Stomach smooth muscle (tissue), 2 donors: ENCODE data around the gene TRIO.
"Not testable (repeated sequence)": the region's sequence is repeated elsewhere in the genome, so short reads cannot be mapped to it uniquely, and the experiment has no call there.

Experiments used
- H3K27ac ChIP-seq: one replicate; pipeline ENCODE4 v1.7.0; 2013; ENCODE audit warnings: mild to moderate bottlenecking, low read length, inconsistent platforms
- H3K27me3 ChIP-seq, 2 donors: one replicate each; pipeline ENCODE4 v1.7.0; 2013; ENCODE audit warnings: low read length in 2 of 2; ENCODE audit not compliant: insufficient read depth in 2 of 2, control insufficient read depth in 1 of 2
- H3K36me3 ChIP-seq, 2 donors: one replicate each; pipeline ENCODE4 v1.7.0; 2013; ENCODE audit warnings: low read length in 2 of 2; ENCODE audit not compliant: control insufficient read depth in 2 of 2, insufficient read depth in 2 of 2
- H3K4me1 ChIP-seq: one replicate; pipeline ENCODE4 v1.7.0; 2013; ENCODE audit warnings: low read length; ENCODE audit not compliant: control insufficient read depth, insufficient read depth
- H3K4me3 ChIP-seq, 2 donors: one replicate each; pipeline ENCODE4 v1.7.0; 2013; ENCODE audit warnings: low read length in 2 of 2
- H3K9ac ChIP-seq, 2 donors: one replicate each; pipeline ENCODE4 v1.7.0; 2013; ENCODE audit warnings: low read length in 2 of 2, mild to moderate bottlenecking in 1 of 2
- H3K9me3 ChIP-seq, 2 donors: one replicate each; pipeline ENCODE4 v1.7.0; 2013; ENCODE audit warnings: low read length in 2 of 2; ENCODE audit not compliant: control insufficient read depth in 2 of 2
- donor health status: healthy.
- donor health status: Pancreatic carcinoma.

Gene TRIO

GRCh38 chr5:14142827-14143545 is at the start of gene TRIO:
Gene TRIO (plus strand): TSS chr5:14143342. CDS start chr5:14143726, 384 bp downstream.
- Histone ChIP-seq H3K4me3 (peak within 1 kb of the TSS; percentile 86 to 93), H3K9ac (peak within 1 kb of the TSS; percentile 93 to 95), H3K36me3 (no peaks in the 10 kb centered on the region), H3K27ac (peak within 1 kb of the TSS; percentile 89), H3K9me3 (no peaks in the 10 kb centered on the region), H3K27me3 (no peaks in the 10 kb centered on the region), H3K4me1 (peaks cover 32% of the 10 kb centered on the region)

GRCh38 chr5:14097380-14097779 is 45.8 kb upstream of the TRIO start:
- H3K27me3 ChIP-seq, H3K9ac ChIP-seq, H3K36me3 ChIP-seq, H3K4me3 ChIP-seq, H3K27ac ChIP-seq, H3K4me1 ChIP-seq, H3K9me3 ChIP-seq: not testable (repeated sequence)

GRCh38 chr5:14097998-14098471 is 45.1 kb upstream of the TRIO start:
- Histone ChIP-seq H3K27ac (no peak overlapping the region), H3K27me3 (no peaks in the 10 kb centered on the region), H3K9me3 (no peaks in the 10 kb centered on the region), H3K4me1 (no peaks in the 10 kb centered on the region), H3K9ac (no peak overlapping the region), H3K4me3 (no peak overlapping the region), H3K36me3 (no peaks in the 10 kb centered on the region)

- no peaks in the 10 kb centered on the region for H3K9me3 ChIP-seq
- no peak overlapping the region for H3K4me3 ChIP-seq
- H3K27me3 ChIP-seq, result no peaks in the 10 kb centered on the region
- no peaks in the 10 kb centered on the region for H3K4me1 ChIP-seq
- no peaks in the 10 kb centered on the region for H3K36me3 ChIP-seq
- no peak overlapping the region for H3K27ac ChIP-seq
- no peak overlapping the region for H3K9ac ChIP-seq
Measured at GRCh38 chr5:14100281-14100680, 42.9 kb upstream of the TRIO start.

GRCh38 chr5:14101922-14102321 is 41.2 kb upstream of the TRIO start:
- Histone ChIP-seq H3K4me3 (no peak overlapping the region), H3K4me1 (no peaks in the 10 kb centered on the region), H3K27me3 (no peaks in the 10 kb centered on the region), H3K27ac (no peak overlapping the region), H3K9ac (no peak overlapping the region), H3K36me3 (no peaks in the 10 kb centered on the region), H3K9me3 (no peaks in the 10 kb centered on the region)

GRCh38 chr5:14102666-14103065 is 40.5 kb upstream of the TRIO start:
- Histone ChIP-seq H3K27ac (no peak overlapping the region), H3K4me3 (no peak overlapping the region), H3K4me1 (no peaks in the 10 kb centered on the region), H3K9me3 (no peaks in the 10 kb centered on the region), H3K36me3 (no peaks in the 10 kb centered on the region), H3K9ac (no peak overlapping the region), H3K27me3 (no peaks in the 10 kb centered on the region)

- H3K9me3 ChIP-seq, result no peaks in the 10 kb centered on the region
- no peaks in the 10 kb centered on the region for H3K4me1 ChIP-seq
- H3K9ac ChIP-seq, result no peak overlapping the region
- H3K4me3 ChIP-seq, result no peak overlapping the region
- no peak overlapping the region for H3K27ac ChIP-seq
- H3K36me3 ChIP-seq, result no peaks in the 10 kb centered on the region
- no peaks in the 10 kb centered on the region for H3K27me3 ChIP-seq
Measured at GRCh38 chr5:14105718-14106410, 37.3 kb upstream of the TRIO start.

GRCh38 chr5:14107536-14107935 is 35.6 kb upstream of the TRIO start:
- H3K9ac ChIP-seq, result no peak overlapping the region
- H3K36me3 ChIP-seq, result no peaks in the 10 kb centered on the region
- H3K27ac ChIP-seq, result no peak overlapping the region
- no peaks in the 10 kb centered on the region for H3K9me3 ChIP-seq
- H3K4me1 ChIP-seq, result no peaks in the 10 kb centered on the region
- H3K4me3 ChIP-seq, result no peak overlapping the region
- no peaks in the 10 kb centered on the region for H3K27me3 ChIP-seq

- Histone ChIP-seq H3K36me3 (no peaks in the 10 kb centered on the region), H3K9ac (no peak overlapping the region), H3K4me1 (peaks cover 1% of the 10 kb centered on the region), H3K27ac (no peak overlapping the region), H3K27me3 (no peaks in the 10 kb centered on the region), H3K9me3 (no peaks in the 10 kb centered on the region), H3K4me3 (peak overlapping the region in 1 of 2 donors; percentile 58)
Measured at GRCh38 chr5:14108170-14108996, 34.8 kb upstream of the TRIO start.

GRCh38 chr5:14109041-14109747 is 33.9 kb upstream of the TRIO start:
- no peak overlapping the region for H3K4me3 ChIP-seq
- H3K9me3 ChIP-seq, result no peaks in the 10 kb centered on the region
- H3K36me3 ChIP-seq, result no peaks in the 10 kb centered on the region
- no peak overlapping the region for H3K9ac ChIP-seq
- H3K27ac ChIP-seq, result no peak overlapping the region
- H3K27me3 ChIP-seq, result no peaks in the 10 kb centered on the region
- H3K4me1 ChIP-seq, result peaks cover 2% of the 10 kb centered on the region
